Loucy (cell line): ENCODE data around the gene SLC50A1.

Source experiments
- H2AFZ ChIP-seq: fragments of 200-600 bp; sonication (generic); 2 replicates; pipeline ENCODE4 v1.6.0; 2016; ENCODE audit warnings: antibody characterized with exemption, mild to moderate bottlenecking, low read length, moderate library complexity
- H3F3A ChIP-seq: fragments of 200-600 bp; 2 replicates; pipeline ENCODE4 v1.6.0; 2016; ENCODE audit warnings: antibody characterized with exemption, low read depth, mild to moderate bottlenecking
- H3K27me3 ChIP-seq: fragments of 200-600 bp; sonication (generic); 2 replicates; pipeline ENCODE4 v1.6.1; 2014; ENCODE audit warnings: low read length, mild to moderate bottlenecking; ENCODE audit not compliant: insufficient read depth, poor library complexity, severe bottlenecking
- H3K36me3 ChIP-seq: fragments of 200-600 bp; sonication (generic); 2 replicates; pipeline ENCODE4 v1.6.1; 2016; ENCODE audit warnings: low read length; ENCODE audit not compliant: insufficient read depth
- H3K4me1 ChIP-seq: fragments of 200-600 bp; sonication (generic); 2 replicates; pipeline ENCODE4 v1.5.1; 2014; ENCODE audit warnings: low read length, mild to moderate bottlenecking; ENCODE audit not compliant: insufficient read depth, poor library complexity, severe bottlenecking
- H3K4me2 ChIP-seq: fragments of 200-600 bp; sonication (generic); 2 replicates; pipeline ENCODE4 v1.6.0; 2014; ENCODE audit warnings: antibody characterized with exemption, low read length, low read depth, mild to moderate bottlenecking; ENCODE audit not compliant: poor library complexity, severe bottlenecking
- H3K4me3 ChIP-seq: fragments of 200-600 bp; sonication (generic); 2 replicates; pipeline ENCODE4 v1.5.1; 2014; ENCODE audit warnings: low read length, mild to moderate bottlenecking, mixed read lengths; ENCODE audit not compliant: poor library complexity, severe bottlenecking
- H3K79me2 ChIP-seq: fragments of 200-600 bp; sonication (generic); 2 replicates; pipeline ENCODE4 v1.6.1; 2014; ENCODE audit warnings: low read length; ENCODE audit not compliant: insufficient read depth
- H3K9ac ChIP-seq: fragments of 200-600 bp; sonication (generic); 2 replicates; pipeline ENCODE4 v1.6.0; 2014; ENCODE audit warnings: mild to moderate bottlenecking, low read depth, low read length, moderate library complexity; ENCODE audit not compliant: poor library complexity, severe bottlenecking
- H3K9me2 ChIP-seq: fragments of 200-600 bp; sonication (generic); replicated peaks from 2 replicates; pipeline ENCODE4 v1.6.1; 2016; ENCODE audit warnings: low read depth, low read length, mixed read lengths
- H3K9me3 ChIP-seq: fragments of 200-600 bp; sonication (generic); 2 replicates; pipeline ENCODE4 v1.6.1; 2014; ENCODE audit warnings: mild to moderate bottlenecking, antibody characterized with exemption, low read length, low read depth; ENCODE audit not compliant: insufficient read depth
- H4K20me1 ChIP-seq: fragments of 200-600 bp; sonication (generic); 2 replicates; pipeline ENCODE4 v1.6.0; 2014; ENCODE audit warnings: antibody characterized with exemption, low read length, mild to moderate bottlenecking; ENCODE audit not compliant: insufficient read depth, poor library complexity, severe bottlenecking
- EZH2phosphoT487 ChIP-seq: fragments of 200-600 bp; IDR thresholded peaks from 2 replicates; pipeline ENCODE4 v1.6.1; 2018; ENCODE audit warnings: antibody characterized with exemption, mild to moderate bottlenecking, moderate library complexity, borderline replicate concordance
- TF ChIP-seq, protein P1 (sequence below): fragments of 200-600 bp; sonication (generic); conservative IDR thresholded peaks from 2 replicates; pipeline ENCODE4 v1.5.1; 2014; ENCODE audit warnings: mild to moderate bottlenecking, antibody characterized with exemption, low read length

SLC50A1 gene

DNA sequence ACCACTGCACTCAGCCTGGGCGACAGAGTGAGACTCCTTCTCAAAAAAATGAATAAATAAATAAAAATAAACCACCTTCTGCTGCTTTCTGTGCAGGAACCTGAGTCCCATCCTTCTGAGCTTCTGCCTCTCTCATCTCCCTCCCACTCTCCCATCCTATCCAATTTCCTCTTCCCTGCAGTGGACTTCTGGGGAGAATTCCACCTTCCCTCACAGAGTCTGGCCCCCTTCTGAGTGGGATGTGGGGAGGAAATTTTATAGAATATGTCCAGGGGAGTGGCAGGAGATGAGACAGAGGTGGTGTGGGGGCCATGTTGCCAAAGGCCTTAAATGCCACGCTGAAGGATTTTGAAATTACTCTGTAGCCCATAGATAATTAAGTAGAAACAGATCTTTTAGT lies 13.3 kb upstream of the SLC50A1 start:
- Histone ChIP-seq H3K36me3 (no peaks in the 10 kb centered on the region), H3K9ac (no peak overlapping the region), H3F3A (no peaks in the 10 kb centered on the region), H3K4me2 (no peak overlapping the region), H3K79me2 (no peaks in the 10 kb centered on the region), H3K9me3 (no peaks in the 10 kb centered on the region), H3K27me3 (peaks cover 9% of the 10 kb centered on the region), H2AFZ (no peak overlapping the region), H4K20me1 (no peaks in the 10 kb centered on the region), H3K4me3 (no peak overlapping the region), H3K9me2 (no peaks in the 10 kb centered on the region), H3K4me1 (peaks cover 6% of the 10 kb centered on the region)
- TF ChIP-seq EZH2phosphoT487 = no peak
- TF ChIP-seq, protein P1, sequence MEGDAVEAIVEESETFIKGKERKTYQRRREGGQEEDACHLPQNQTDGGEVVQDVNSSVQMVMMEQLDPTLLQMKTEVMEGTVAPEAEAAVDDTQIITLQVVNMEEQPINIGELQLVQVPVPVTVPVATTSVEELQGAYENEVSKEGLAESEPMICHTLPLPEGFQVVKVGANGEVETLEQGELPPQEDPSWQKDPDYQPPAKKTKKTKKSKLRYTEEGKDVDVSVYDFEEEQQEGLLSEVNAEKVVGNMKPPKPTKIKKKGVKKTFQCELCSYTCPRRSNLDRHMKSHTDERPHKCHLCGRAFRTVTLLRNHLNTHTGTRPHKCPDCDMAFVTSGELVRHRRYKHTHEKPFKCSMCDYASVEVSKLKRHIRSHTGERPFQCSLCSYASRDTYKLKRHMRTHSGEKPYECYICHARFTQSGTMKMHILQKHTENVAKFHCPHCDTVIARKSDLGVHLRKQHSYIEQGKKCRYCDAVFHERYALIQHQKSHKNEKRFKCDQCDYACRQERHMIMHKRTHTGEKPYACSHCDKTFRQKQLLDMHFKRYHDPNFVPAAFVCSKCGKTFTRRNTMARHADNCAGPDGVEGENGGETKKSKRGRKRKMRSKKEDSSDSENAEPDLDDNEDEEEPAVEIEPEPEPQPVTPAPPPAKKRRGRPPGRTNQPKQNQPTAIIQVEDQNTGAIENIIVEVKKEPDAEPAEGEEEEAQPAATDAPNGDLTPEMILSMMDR = no peak

GRCh38 chr1:155123801-155124200 lies 11.9 kb upstream of the SLC50A1 start:
- Histone ChIP-seq H2AFZ (no peak overlapping the region), H3K9me3 (no peaks in the 10 kb centered on the region), H3K4me2 (no peak overlapping the region), H3K79me2 (no peaks in the 10 kb centered on the region), H3F3A (no peaks in the 10 kb centered on the region), H3K9ac (no peak overlapping the region), H3K9me2 (no peaks in the 10 kb centered on the region), H3K4me1 (peaks cover 20% of the 10 kb centered on the region), H3K4me3 (no peak overlapping the region), H4K20me1 (no peaks in the 10 kb centered on the region), H3K27me3 (peaks cover 19% of the 10 kb centered on the region), H3K36me3 (no peaks in the 10 kb centered on the region)
- TF ChIP-seq EZH2phosphoT487 = no peak
- TF ChIP-seq, protein P1 = no peak

GRCh38 chr1:155124503-155125463 lies 10.9 kb upstream of the SLC50A1 start:
- no peaks in the 10 kb centered on the region for H4K20me1 ChIP-seq
- TF ChIP-seq, protein P1 = no peak
- no peak for TF ChIP-seq EZH2phosphoT487
- no peak overlapping the region for H2AFZ ChIP-seq
- H3F3A ChIP-seq = no peaks in the 10 kb centered on the region
- H3K79me2 ChIP-seq = no peaks in the 10 kb centered on the region
- peaks cover 19% of the 10 kb centered on the region for H3K27me3 ChIP-seq
- H3K36me3 ChIP-seq = no peaks in the 10 kb centered on the region
- H3K9me3 ChIP-seq = no peaks in the 10 kb centered on the region
- no peak overlapping the region for H3K9ac ChIP-seq
- H3K4me1 ChIP-seq = peaks cover 25% of the 10 kb centered on the region
- no peaks in the 10 kb centered on the region for H3K9me2 ChIP-seq
- H3K4me2 ChIP-seq = no peak overlapping the region
- H3K4me3 ChIP-seq = no peak overlapping the region
